Activated naive CD4-positive, alpha-beta T cell treated with anti-CD3 and anti-CD28 coated beads, Interleukin-2, amount 10 ng/mL, durations not matched to agents 7 days and 5 days (primary cell): Measurements from ENCODE around the gene NAT10.
A peak's percentile ranks its signal among the peaks of the same experiment; 100 is the strongest.

ENCODE experiments used
- CTCF ChIA-PET: fragments of 350-600 bp; sonication (Branson Sonifier 250); formaldehyde crosslinking; loops from one replicate; lab custom pipeline; 2021; ENCODE audit warnings: antibody characterized with exemption; lab: Charles Lee
- DNase-seq: peaks from one replicate; pipeline ENCODE4 v3.0.0-alpha.2; 2020
- H3K27ac Mint-ChIP-seq: one replicate; pipeline ENCODE4 v1.8.0; 2021; ENCODE audit warnings: mild to moderate bottlenecking, moderate library complexity, mixed read lengths
- H3K27me3 Mint-ChIP-seq: one replicate; pipeline ENCODE4 v1.8.0; 2021; ENCODE audit warnings: mild to moderate bottlenecking, mixed read lengths
- H3K36me3 Mint-ChIP-seq: one replicate; pipeline ENCODE4 v1.8.0; 2021; ENCODE audit warnings: mixed read lengths
- H3K4me1 Mint-ChIP-seq: one replicate; pipeline ENCODE4 v1.8.0; 2021; ENCODE audit warnings: mixed read lengths
- H3K4me3 Mint-ChIP-seq: one replicate; pipeline ENCODE4 v1.8.0; 2021; ENCODE audit warnings: mild to moderate bottlenecking, moderate library complexity, mixed read lengths
- H3K9me3 Mint-ChIP-seq: one replicate; pipeline ENCODE4 v1.8.0; 2021; ENCODE audit warnings: mixed read lengths

The NAT10 gene

DNA sequence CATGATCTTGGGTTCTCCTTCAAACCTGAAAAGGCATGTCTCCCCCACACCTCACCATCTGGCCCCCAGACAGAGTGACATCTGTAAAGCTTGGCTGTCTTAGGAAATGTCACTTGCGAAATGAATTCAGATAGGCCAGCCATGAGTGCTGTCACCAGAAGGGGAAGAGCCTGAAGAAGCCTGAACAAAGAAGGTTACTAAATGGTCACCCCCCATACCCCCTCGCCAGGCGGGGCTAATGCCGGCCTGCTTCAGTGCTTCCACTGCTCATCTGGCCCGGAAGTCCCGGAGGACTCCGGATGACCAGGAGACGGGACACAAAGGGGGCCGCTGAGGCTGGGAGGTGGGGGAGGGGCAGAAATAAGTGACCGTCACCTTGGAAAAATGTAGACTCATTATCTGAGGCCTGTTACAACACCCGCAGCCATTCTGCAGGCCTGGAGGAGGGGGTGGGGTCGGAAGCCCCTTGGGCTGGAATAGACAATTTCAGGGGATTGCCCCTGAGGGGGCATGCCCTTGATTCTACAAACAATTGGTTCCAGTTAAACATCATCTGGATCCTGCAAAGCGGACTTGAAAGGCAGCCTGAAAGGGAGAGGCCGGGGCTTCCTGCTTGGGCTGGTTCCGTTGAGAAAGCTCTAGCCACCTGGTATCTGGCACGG is 43.2 kb downstream of the NAT10 start:
- DNase-seq, result no peak
- CTCF ChIA-PET, result no interaction called here
- Mint-ChIP-seq H3K27me3 (no peaks in the 10 kb centered on the region), H3K36me3 (peaks cover 30% of the 10 kb centered on the region), H3K27ac (no peak overlapping the region), H3K4me1 (no peaks in the 10 kb centered on the region), H3K9me3 (no peaks in the 10 kb centered on the region), H3K4me3 (no peak overlapping the region)

DNA sequence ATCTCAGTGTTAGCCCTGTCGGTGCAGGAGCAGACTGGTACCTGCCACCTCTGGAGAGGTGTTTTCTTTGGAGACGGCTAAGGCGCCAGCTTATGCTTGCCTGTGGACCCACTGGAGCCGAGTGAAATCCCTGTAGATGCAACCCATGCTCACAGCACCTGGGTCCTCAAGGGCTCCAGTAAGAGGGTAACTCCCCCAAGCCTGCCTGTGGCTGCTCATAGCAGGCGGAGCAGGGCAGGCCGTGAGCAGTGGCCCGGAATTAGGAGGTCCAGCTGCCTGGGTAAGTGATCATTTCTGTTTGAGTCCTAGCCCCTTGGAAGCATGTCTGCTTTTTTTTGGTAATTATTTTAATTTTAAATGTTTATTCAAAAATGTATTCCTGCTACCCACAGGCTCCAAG is 43.8 kb downstream of the NAT10 start:
- H3K4me1 Mint-ChIP-seq, result no peaks in the 10 kb centered on the region
- H3K4me3 Mint-ChIP-seq, result no peak overlapping the region
- CTCF ChIA-PET, result interaction anchor here (1.3 kb wide), 1 partner anchor 22 kb away, joined by 3 read pairs; no protein-coding TSS in a partner anchor
- no peak overlapping the region for H3K27ac Mint-ChIP-seq
- H3K36me3 Mint-ChIP-seq, result peaks cover 30% of the 10 kb centered on the region
- no peaks in the 10 kb centered on the region for H3K9me3 Mint-ChIP-seq
- no peaks in the 10 kb centered on the region for H3K27me3 Mint-ChIP-seq
- no peak for DNase-seq

DNA sequence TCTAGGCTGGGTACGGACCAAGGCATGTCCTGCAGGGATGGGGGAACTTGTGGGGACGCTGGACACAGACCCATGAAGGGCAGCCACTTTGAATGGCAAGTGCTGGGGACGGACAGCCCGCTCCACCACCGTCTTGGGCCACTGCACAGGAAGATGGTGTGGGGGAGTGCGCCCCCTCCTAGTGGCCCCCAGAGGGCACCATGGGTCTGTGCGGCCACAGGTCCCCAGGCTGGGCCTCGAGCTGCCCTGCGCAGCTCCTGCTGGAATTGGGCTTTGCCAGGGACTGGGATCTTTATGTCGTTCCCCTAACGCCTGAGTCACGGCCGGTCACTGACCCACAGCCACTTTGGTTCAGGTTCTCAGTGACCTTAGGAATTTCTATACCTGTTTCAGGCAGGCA is 44.4 kb downstream of the NAT10 start:
- H3K4me1 Mint-ChIP-seq, result no peaks in the 10 kb centered on the region
- H3K27ac Mint-ChIP-seq, result no peak overlapping the region
- no peak overlapping the region for H3K4me3 Mint-ChIP-seq
- peaks cover 28% of the 10 kb centered on the region for H3K36me3 Mint-ChIP-seq
- no peak for DNase-seq
- CTCF ChIA-PET, result interaction anchor here (1.2 to 2.5 kb wide), 3 partner anchors 21 to 363 kb away, joined by 3 to 9 read pairs (median 3); no protein-coding TSS in a partner anchor
- H3K9me3 Mint-ChIP-seq, result no peaks in the 10 kb centered on the region
- no peaks in the 10 kb centered on the region for H3K27me3 Mint-ChIP-seq

DNA sequence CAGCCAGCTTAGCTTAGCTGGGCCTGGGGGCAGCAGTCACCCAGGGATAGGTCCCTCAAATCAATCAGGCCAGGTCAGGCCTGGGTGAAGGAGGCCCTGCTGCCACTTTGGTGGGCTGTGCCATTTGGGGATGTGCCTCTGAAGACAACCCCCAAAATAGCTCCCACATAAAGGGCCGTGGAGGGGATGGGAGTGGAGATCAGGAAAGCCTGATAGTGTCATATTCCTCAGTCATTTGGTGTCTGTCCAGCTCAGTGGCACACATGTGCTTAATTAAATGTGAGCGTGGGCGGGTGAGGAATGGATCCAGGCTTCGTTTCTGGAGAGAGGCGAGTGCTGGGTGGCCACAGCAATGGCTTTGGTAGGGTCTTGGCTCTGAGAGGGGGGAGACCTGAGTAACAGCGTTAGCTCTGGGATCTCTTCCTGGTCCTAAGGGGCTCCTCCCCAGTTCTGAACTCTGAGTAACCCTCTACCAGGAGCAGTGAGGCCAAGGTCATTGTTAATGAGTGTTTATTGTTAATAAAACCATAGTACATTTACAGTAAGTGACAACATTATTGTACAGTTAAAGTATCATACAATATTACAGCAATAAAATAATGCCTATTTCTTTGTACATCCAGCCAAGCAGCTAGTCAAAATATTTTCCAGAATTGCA is 45.2 kb downstream of the NAT10 start:
- no peak for DNase-seq
- H3K36me3 Mint-ChIP-seq, result peaks cover 25% of the 10 kb centered on the region
- no peaks in the 10 kb centered on the region for H3K9me3 Mint-ChIP-seq
- no peak overlapping the region for H3K27ac Mint-ChIP-seq
- no peaks in the 10 kb centered on the region for H3K27me3 Mint-ChIP-seq
- CTCF ChIA-PET, result interaction anchor here (1.2 to 2.5 kb wide), 3 partner anchors 21 to 362 kb away, joined by 3 to 9 read pairs (median 3); no protein-coding TSS in a partner anchor
- H3K4me3 Mint-ChIP-seq, result no peak overlapping the region
- no peaks in the 10 kb centered on the region for H3K4me1 Mint-ChIP-seq

DNA sequence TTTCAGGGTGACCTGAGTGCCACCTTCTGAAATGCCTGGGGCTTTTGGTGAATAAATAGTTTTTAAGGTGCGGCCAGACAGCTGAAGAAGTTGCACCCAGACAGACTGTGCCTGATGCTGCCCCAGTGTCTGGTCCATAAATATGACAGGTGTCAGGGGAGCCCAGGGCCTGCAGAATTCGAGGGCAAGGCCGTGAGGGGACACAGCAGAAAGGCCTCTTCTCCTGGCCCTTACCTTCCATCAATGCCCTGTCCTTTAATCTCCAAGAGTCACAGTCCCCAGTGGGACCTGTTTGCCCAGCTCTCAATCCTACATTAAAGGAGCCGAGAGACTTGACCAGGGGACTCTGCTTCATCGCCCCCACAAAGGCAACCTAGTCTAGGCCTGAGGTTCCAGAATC is 45.7 kb downstream of the NAT10 start:
- Mint-ChIP-seq H3K4me3 (no peak overlapping the region), H3K9me3 (no peaks in the 10 kb centered on the region), H3K4me1 (no peaks in the 10 kb centered on the region), H3K27ac (no peak overlapping the region), H3K36me3 (peaks cover 21% of the 10 kb centered on the region), H3K27me3 (no peaks in the 10 kb centered on the region)
- no peak for DNase-seq
- CTCF ChIA-PET, result interaction anchor here (1.2 to 2.5 kb wide), 2 partner anchors 23 to 362 kb away, joined by 3 to 9 read pairs; no protein-coding TSS in a partner anchor

DNA sequence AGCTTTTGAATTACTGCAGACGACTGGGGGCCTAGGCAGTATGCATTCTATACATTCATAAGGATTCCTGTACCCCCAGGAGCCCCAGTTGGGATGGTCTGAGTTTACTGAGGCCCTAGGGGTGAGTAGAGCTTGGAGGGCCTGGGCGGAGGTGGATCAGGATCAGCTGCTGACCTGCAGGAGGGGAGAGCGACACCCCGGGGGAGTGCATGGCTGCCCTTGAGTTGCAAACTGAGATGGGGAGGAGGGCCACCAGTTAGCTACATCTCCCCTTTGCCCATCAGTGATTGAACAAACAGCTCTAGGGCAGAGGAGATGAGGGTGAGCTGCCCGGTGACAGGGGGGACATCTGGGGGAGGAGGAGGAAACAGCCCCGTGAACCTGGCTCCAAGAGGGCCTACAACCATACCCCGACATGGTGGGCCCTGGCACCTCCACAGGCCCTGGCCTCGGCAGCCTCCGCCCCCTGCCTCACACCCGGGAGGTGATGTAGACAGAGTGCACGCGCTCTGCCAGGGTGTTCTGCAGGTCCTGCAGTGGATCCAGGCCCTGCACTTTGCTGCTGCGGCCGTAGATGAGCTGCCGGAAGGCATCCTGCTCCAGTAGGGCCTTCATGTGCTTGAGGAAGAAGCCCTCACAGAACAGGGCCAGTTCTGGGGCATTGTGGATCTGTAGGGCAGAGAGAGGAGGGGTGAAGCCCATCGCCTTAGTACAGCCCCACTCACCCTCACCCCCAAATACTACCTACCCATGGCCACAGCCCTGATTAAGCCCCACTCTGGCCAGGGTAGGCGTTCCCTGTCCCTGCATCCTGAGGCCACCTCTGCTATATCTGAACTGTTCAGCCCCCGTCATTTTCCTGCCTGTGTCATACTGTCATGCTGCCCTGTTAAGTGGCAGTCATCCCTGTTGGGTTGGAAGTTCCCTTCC is 46.8 kb downstream of the NAT10 start:
- no peaks in the 10 kb centered on the region for H3K9me3 Mint-ChIP-seq
- CTCF ChIA-PET, result interaction anchor here (2.5 kb wide), 1 partner anchor 22 kb away, joined by 9 read pairs; no protein-coding TSS in a partner anchor
- H3K27ac Mint-ChIP-seq, result no peak overlapping the region
- H3K4me1 Mint-ChIP-seq, result no peaks in the 10 kb centered on the region
- H3K4me3 Mint-ChIP-seq, result no peak overlapping the region
- no peaks in the 10 kb centered on the region for H3K27me3 Mint-ChIP-seq
- no peak for DNase-seq
- H3K36me3 Mint-ChIP-seq, result peaks cover 14% of the 10 kb centered on the region

DNA sequence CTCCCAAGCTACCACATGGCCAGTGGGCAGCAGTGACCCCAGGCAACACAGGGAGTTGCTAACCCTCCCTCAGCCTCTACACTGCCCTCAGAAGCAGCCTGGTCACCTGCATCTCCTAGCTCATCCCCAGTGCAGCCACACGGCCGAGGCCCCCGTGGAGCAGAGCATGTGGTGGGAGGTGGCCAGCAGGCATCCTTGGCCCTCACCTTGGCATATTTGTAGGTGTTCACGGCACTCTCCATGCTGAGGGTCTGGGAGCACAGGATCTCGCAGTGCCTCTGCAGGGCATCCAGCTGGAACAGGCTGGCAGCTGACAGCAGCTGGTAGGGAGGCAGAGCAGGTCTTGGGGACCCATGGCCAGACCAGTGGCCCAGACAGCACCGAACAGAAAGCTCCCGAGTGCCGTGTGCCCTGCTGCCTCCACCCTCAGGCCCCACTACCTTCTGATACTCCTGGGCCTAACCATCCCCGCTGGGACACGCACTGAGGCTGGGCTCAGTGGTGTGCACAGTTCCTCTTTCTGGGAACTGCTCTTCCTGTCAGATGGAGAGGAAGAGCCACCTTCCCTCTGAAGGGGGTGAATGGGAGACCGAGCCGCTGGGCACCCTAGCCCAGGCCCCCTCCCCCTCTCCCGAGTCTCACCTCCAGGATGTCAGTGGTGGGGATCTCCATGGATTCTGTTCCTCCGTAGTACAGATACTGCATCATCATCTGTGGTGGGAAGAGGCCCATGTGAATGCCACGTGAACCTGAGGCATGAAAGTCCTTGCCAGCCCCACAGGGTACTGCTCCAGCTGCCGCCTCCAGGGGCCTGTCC is 48.8 kb downstream of the NAT10 start:
- H3K27me3 Mint-ChIP-seq, result no peaks in the 10 kb centered on the region

DNA sequence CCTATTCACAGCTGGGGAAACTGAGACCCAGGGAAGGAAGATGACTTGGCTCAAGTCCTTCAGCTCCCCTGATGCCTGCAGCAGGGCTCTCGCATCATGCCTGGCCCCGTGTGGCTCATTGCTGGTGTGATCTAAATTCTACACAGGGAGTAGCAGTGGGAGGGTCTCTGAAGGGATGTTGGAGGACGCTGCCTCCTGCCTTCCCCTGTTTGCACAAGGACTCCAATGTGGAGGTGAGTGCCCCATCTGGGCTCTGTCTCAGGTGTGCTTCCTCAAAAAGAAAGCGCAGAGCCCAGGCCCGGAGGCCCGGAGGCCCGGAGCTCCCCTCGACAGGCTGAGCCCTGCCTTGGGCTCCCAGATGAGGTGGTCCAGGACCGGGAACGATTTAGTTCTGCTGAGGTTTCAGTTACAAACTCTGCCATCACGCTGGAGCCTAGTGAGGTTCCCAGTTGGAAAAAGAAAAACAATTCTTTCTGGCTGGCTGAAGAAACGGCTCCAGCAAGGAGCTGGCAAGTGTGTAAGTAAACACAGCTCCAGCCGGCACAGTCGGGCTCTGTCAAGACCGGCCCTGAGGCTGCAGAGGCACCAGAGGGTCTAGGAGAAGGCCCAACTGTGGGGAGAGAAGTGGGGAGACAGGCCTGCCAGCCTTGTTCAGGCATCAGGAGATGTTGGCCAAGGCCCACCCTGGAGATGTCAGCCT is 49.8 kb downstream of the NAT10 start:
- H3K36me3 Mint-ChIP-seq, result peaks cover 1% of the 10 kb centered on the region
- H3K9me3 Mint-ChIP-seq, result no peaks in the 10 kb centered on the region
- DNase-seq, result no peak
- H3K27me3 Mint-ChIP-seq, result no peaks in the 10 kb centered on the region
- no peak overlapping the region for H3K4me3 Mint-ChIP-seq
- CTCF ChIA-PET, result interaction anchor here (1.2 kb wide), 1 partner anchor 10 kb away, joined by 3 read pairs; no protein-coding TSS in a partner anchor
- H3K27ac Mint-ChIP-seq, result no peak overlapping the region
- peaks cover 6% of the 10 kb centered on the region for H3K4me1 Mint-ChIP-seq

More for the DNA sequence above, 48.8 kb downstream of the NAT10 start:
- Mint-ChIP-seq H3K9me3 (no peaks in the 10 kb centered on the region), H3K4me3 (no peak overlapping the region), H3K36me3 (peaks cover 1% of the 10 kb centered on the region), H3K27ac (no peak overlapping the region), H3K4me1 (peaks cover 6% of the 10 kb centered on the region)
- CTCF ChIA-PET, result no interaction called here
- no peak for DNase-seq

DNA sequence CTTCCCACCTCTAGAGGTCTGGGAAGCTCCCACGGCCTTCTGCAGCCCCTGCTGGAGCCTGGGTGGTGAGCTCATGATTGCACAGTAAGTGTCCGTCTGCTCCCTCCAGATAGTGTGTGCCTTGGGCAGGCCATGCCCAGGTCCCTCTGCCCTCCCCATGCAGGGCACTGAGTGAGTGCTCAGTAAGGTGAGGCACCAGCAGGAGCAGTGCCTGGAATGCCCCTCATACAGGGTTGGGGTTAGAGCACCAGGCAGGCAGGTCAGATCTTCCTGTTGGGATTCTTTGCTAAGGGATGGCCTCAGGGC is 50.3 kb downstream of the NAT10 start:
- Mint-ChIP-seq H3K36me3 (peaks cover 1% of the 10 kb centered on the region), H3K9me3 (no peaks in the 10 kb centered on the region), H3K4me1 (peaks cover 6% of the 10 kb centered on the region), H3K4me3 (no peak overlapping the region), H3K27ac (no peak overlapping the region), H3K27me3 (no peaks in the 10 kb centered on the region)
- CTCF ChIA-PET, result interaction anchor here (1.2 kb wide), 1 partner anchor 11 kb away, joined by 3 read pairs; no protein-coding TSS in a partner anchor
- DNase-seq, result no peak

DNA sequence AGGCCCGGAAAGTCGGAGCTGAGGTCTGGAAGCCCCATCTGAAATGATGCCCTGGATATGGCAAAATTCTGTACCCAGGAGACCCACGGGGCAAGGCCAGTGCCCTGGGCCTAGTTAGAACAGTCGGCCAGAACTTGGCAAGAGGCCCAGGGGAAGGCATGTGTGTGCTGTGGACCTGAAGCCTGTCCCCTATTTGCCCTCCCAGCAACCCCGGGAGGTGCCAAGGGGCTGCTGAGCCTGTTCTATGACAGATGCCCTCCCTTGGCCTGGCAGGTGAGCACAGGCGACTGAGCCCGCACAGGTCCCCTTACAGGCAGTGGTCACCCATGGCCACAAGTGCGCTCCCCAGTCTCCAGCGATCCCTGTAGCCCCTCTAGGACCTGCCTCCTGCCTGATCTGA is 51.7 kb downstream of the NAT10 start:
- Mint-ChIP-seq H3K4me1 (peaks cover 6% of the 10 kb centered on the region), H3K36me3 (no peaks in the 10 kb centered on the region), H3K4me3 (no peak overlapping the region), H3K9me3 (no peaks in the 10 kb centered on the region), H3K27me3 (no peaks in the 10 kb centered on the region), H3K27ac (peak overlapping the region; percentile 20)
- CTCF ChIA-PET, result no interaction called here
- DNase-seq, result no peak

DNA sequence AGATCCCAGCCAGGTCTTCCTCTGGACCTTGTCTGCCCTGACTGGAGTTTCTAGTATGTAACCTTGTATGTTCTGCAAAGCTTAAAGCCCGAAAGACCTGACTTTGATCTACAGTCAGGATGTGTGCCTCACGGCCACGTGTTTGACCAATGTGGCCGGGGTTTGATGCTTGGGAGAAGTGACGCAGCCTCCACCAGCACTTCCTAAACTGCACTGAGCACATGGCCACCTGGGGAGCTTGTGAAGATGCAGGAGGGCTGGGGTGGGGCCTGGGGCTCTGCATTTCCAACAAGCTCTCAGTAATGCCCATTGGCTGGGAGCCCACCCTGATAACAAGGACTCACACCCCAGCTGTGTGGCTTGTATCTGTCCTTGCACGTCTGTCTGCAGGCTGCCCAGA is 53.2 kb downstream of the NAT10 start:
- DNase-seq, result peak; percentile 39
- Mint-ChIP-seq H3K36me3 (no peaks in the 10 kb centered on the region), H3K27me3 (no peaks in the 10 kb centered on the region), H3K9me3 (no peaks in the 10 kb centered on the region), H3K27ac (no peak overlapping the region), H3K4me3 (no peak overlapping the region), H3K4me1 (peaks cover 6% of the 10 kb centered on the region)
- CTCF ChIA-PET, result interaction anchor here (0.8 to 1.9 kb wide), 3 partner anchors 16 to 202 kb away, joined by 3 to 9 read pairs (median 3); no protein-coding TSS in a partner anchor

DNA sequence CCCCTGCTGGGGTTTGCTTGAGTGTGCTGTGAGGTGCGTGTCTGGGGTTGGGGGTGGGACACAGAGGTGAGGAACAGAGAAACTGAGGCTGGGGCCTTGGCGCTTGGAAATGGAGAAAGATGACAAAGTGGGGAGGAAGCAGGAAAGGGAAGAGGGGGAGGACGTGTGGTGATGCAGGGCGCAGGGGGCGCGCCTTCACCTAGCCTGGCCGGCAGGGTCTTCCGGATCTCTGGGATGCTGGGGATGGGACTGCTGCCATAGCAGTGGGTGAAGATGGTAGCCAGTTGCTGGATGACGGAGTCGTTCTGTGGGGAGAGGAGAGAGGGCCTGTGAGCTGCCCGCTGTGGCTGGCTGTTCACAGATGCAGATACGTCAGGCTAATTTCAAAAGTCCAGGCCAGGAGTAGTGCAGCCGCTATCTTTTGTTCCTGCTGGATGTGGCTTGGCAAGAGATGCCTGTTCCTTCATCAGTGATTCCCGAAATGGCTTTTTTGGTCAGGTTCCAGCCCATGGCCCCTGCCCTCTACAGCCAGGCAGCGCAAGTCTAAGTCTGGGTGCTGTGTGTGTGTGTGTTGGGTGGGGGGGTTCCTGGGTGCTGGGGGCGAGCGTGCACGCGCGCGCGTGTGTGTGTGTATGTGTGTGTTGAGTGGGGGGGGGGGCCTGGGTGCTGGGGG is 54.8 kb downstream of the NAT10 start:
- Mint-ChIP-seq H3K36me3 (no peaks in the 10 kb centered on the region), H3K9me3 (no peaks in the 10 kb centered on the region), H3K4me1 (peaks cover 6% of the 10 kb centered on the region), H3K27me3 (no peaks in the 10 kb centered on the region), H3K27ac (peak overlapping the region; percentile 67), H3K4me3 (no peak overlapping the region)
- no peak for DNase-seq
- CTCF ChIA-PET, result no interaction called here
